Endothelial cell of umbilical vein (primary cell): Measurements from ENCODE around the gene OXER1. TPM values are rescaled to one million over a fixed set of nuclear protein-coding genes. Genes with fewer than 3 reads are reported as not detected.

Experiments used
- BruUV-seq: library from RNA; stranded (reverse); fragments of 400-500 nt; replicated peaks from 2 replicates; lab custom pipeline; 2021; lab: Mats Ljungman, UMichigan
- CTCF ChIA-PET: fragments of 300-600, 350-600 bp; sonication (Branson Sonifier 250); formaldehyde crosslinking; loops from one replicate; lab custom pipeline; 2021; ENCODE audit warnings: antibody characterized with exemption, inconsistent platforms; lab: Charles Lee
- POLR2A ChIA-PET: fragments of 300-600, 350-600 bp; sonication (Branson Sonifier 250); formaldehyde crosslinking; loops from one replicate; lab custom pipeline; 2021; ENCODE audit warnings: antibody characterized with exemption, inconsistent platforms; lab: Charles Lee
- DNase-seq: peaks from one replicate; pipeline ENCODE4 v3.0.0-alpha.2; 2011; ENCODE audit warnings: low read depth, low spot score
- FAIRE-seq: peaks from 2 replicates; lab custom pipeline; 2011; peaks lifted over from hg19 to GRCh38; lab: Jason Lieb, UNC
- H2AFZ ChIP-seq: 2 replicates; pipeline ENCODE4 v1.6.0; 2012; ENCODE audit warnings: low read depth, low read length, control low read depth, inconsistent platforms
- H3K27ac ChIP-seq: 2 replicates; pipeline ENCODE4 v1.5.1; 2011; ENCODE audit warnings: low read depth, mild to moderate bottlenecking, control low read depth, low read length, moderate library complexity; ENCODE audit not compliant: insufficient read depth
- H3K27me3 ChIP-seq, 2 experiments: 2 replicates each; pipeline versions ENCODE4 v1.6.0 to v1.6.1; 2011; ENCODE audit warnings: low read length in 2 of 2, mixed read lengths in 1 of 2; ENCODE audit not compliant: control insufficient read depth in 2 of 2, insufficient read depth in 2 of 2
- H3K36me3 ChIP-seq, 2 experiments: 2 replicates in 1 of 2; 3 replicates in 1 of 2; pipeline ENCODE4 v1.5.1; 2011; ENCODE audit warnings: low read length in 2 of 2, mild to moderate bottlenecking in 1 of 2, moderate library complexity in 1 of 2; ENCODE audit not compliant: control insufficient read depth in 2 of 2, insufficient read depth in 2 of 2; ENCODE audit errors: extremely low read depth in 1 of 2
- H3K4me1 ChIP-seq: 3 replicates; pipeline ENCODE4 v1.5.1; 2011; ENCODE audit warnings: mild to moderate bottlenecking, low read length; ENCODE audit not compliant: control insufficient read depth, insufficient read depth; ENCODE audit errors: extremely low read depth
- H3K4me2 ChIP-seq: 2 replicates; pipeline ENCODE4 v1.6.1; 2011; ENCODE audit warnings: low read length, control low read depth, mixed read lengths; ENCODE audit not compliant: insufficient read depth
- H3K4me3 ChIP-seq, 3 experiments: fragments of 200-600 bp in 1 of 3; sonication (generic), shearing (Covaris generic) in 1 of 3; replicated peaks in 1 of 3; 2 replicates each; pipeline ENCODE4 v1.5.1; 2011 to 2016; ENCODE audit warnings: control low read depth in 3 of 3, low read length in 3 of 3, mild to moderate bottlenecking in 2 of 3, inconsistent platforms in 1 of 3, low read depth in 1 of 3, moderate library complexity in 1 of 3; ENCODE audit not compliant: insufficient read depth in 1 of 3
- H3K79me2 ChIP-seq: 2 replicates; pipeline ENCODE4 v1.6.0; 2012; ENCODE audit warnings: low read length, inconsistent platforms; ENCODE audit not compliant: control insufficient read depth, insufficient read depth
- H3K9ac ChIP-seq: replicated peaks from 2 replicates; pipeline ENCODE3; 2011; ENCODE audit warnings: low read length, control low read depth; ENCODE audit not compliant: insufficient read depth; ENCODE audit errors: extremely low read depth
- H3K9me1 ChIP-seq: replicated peaks from 3 replicates; pipeline ENCODE4 v1.6.0; 2011; ENCODE audit warnings: mild to moderate bottlenecking, low read length; ENCODE audit not compliant: control insufficient read depth, insufficient read depth; ENCODE audit errors: extremely low read depth
- H3K9me3 ChIP-seq: replicated peaks from 2 replicates; pipeline ENCODE4 v1.5.1; 2012; ENCODE audit warnings: low read length, inconsistent platforms; ENCODE audit not compliant: control insufficient read depth, insufficient read depth
- H4K20me1 ChIP-seq: replicated peaks from 2 replicates; pipeline ENCODE3; 2011; ENCODE audit warnings: mild to moderate bottlenecking, low read length; ENCODE audit not compliant: control insufficient read depth, insufficient read depth; ENCODE audit errors: extremely low read depth
- EZH2 ChIP-seq: IDR thresholded peaks from 2 replicates; pipeline ENCODE4 v1.6.1; 2012; ENCODE audit warnings: borderline replicate concordance, low read depth, mild to moderate bottlenecking, moderate library complexity, low read length, inconsistent platforms; ENCODE audit not compliant: severe bottlenecking
- FOS ChIP-seq: IDR thresholded peaks from 2 replicates; pipeline ENCODE4 v1.6.1; 2011; ENCODE audit warnings: mild to moderate bottlenecking, low read length, moderate library complexity, borderline replicate concordance; ENCODE audit not compliant: insufficient read depth
- GATA2 ChIP-seq: IDR thresholded peaks from 2 replicates; pipeline ENCODE4 v1.7.0; 2011; ENCODE audit warnings: low read depth, mild to moderate bottlenecking, moderate library complexity, mixed read lengths, low read length; ENCODE audit not compliant: insufficient read length, insufficient read depth
- JUN ChIP-seq: IDR thresholded peaks from 2 replicates; pipeline ENCODE4 v1.6.1; 2011; ENCODE audit warnings: borderline replicate concordance, low read depth; ENCODE audit not compliant: insufficient read length, insufficient read depth
- MYC ChIP-seq: IDR thresholded peaks from one replicate; pipeline ENCODE4 v1.6.1; 2011; ENCODE audit warnings: mild to moderate bottlenecking, low read depth, low read length
- POLR2A ChIP-seq: IDR thresholded peaks from 2 replicates; pipeline ENCODE4 v1.6.1; 2012; ENCODE audit warnings: low read depth, mild to moderate bottlenecking, control low read depth, low read length
- POLR2AphosphoS5 ChIP-seq: IDR thresholded peaks from 2 replicates; pipeline ENCODE4 v1.6.1; 2012; ENCODE audit warnings: low read depth, mild to moderate bottlenecking, control low read depth, low read length, moderate library complexity; ENCODE audit not compliant: insufficient read depth
- dilution Hi-C: fragments of 300-500 bp; cut with MboI; formaldehyde crosslinking; loops from one replicate; pipeline ENCODE4 v1.15.0; 2019; ENCODE audit warnings: low sequenced_read_pairs; ENCODE audit not compliant: extremely low pct_ligation_motif_present
- intact Hi-C: fragments of 100-400 bp; cut with micrococcal nuclease; formaldehyde crosslinking; loops from one replicate; pipeline ENCODE4 v1.10.0; 2022
- polyA plus RNA-seq, 4 experiments: library from polyadenylated mRNA; depleted of rRNA in 3 of 4; stranded (reverse) in 3 of 4; unstranded in 1 of 4; fragments of >200 nt; gene quantifications; 2 replicates each; pipeline versions ENCODE4 v1.2.1 to v1.2.3, GENCODE V29; 2011 to 2012; ENCODE audit warnings: missing spikeins in 1 of 4
- total RNA-seq: library from RNA; stranded (reverse); gene quantifications from 2 replicates; pipeline ENCODE4 v1.2.3, GENCODE V29; 2021
- TF ChIP-seq, protein P1 (sequence below): IDR thresholded peaks from 2 replicates; pipeline ENCODE4 v1.6.1; 2011; ENCODE audit not compliant: insufficient read depth, insufficient read length
- TF ChIP-seq, protein P2 (sequence below), 2 donors: IDR thresholded peaks; 1 replicate in 1 of 2; 2 replicates in 1 of 2; pipeline ENCODE4 v1.5.1; 2011; ENCODE audit warnings: low read length in 2 of 2, mild to moderate bottlenecking in 2 of 2, moderate library complexity in 2 of 2, control low read depth in 1 of 2, inconsistent platforms in 1 of 2, low read depth in 1 of 2; ENCODE audit not compliant: insufficient read depth in 1 of 2; ENCODE audit errors: extremely low read depth in 1 of 2

Gene OXER1
- total and polyA plus RNA-seq, 2 donors (not counting 3 experiments of a cell fraction or from before 2014, with no cell fraction given), result 0.18 TPM

- no peak for FAIRE-seq
- dilution Hi-C loops, result no loop called here
Measured at GRCh38 chr2:42788882-42789281, 24.9 kb upstream of the OXER1 start.

More at GRCh38 chr2:42788882-42789281, 24.9 kb upstream of the OXER1 start:
- no peaks in the 10 kb centered on the region for H3K9me1 ChIP-seq
- intact Hi-C loops, result no loop called here
- H3K9ac ChIP-seq, result no peak overlapping the region
- H3K36me3 ChIP-seq, result no peaks in the 10 kb centered on the region
- TF ChIP-seq GATA2 (no peak), FOS (no peak), POLR2AphosphoS5 (no peak), EZH2 (no peak), POLR2A (no peak), MYC (no peak), JUN (no peak)
- TF ChIP-seq, protein P1, sequence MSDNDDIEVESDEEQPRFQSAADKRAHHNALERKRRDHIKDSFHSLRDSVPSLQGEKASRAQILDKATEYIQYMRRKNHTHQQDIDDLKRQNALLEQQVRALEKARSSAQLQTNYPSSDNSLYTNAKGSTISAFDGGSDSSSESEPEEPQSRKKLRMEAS, result no peak
- TF ChIP-seq, protein P2, sequence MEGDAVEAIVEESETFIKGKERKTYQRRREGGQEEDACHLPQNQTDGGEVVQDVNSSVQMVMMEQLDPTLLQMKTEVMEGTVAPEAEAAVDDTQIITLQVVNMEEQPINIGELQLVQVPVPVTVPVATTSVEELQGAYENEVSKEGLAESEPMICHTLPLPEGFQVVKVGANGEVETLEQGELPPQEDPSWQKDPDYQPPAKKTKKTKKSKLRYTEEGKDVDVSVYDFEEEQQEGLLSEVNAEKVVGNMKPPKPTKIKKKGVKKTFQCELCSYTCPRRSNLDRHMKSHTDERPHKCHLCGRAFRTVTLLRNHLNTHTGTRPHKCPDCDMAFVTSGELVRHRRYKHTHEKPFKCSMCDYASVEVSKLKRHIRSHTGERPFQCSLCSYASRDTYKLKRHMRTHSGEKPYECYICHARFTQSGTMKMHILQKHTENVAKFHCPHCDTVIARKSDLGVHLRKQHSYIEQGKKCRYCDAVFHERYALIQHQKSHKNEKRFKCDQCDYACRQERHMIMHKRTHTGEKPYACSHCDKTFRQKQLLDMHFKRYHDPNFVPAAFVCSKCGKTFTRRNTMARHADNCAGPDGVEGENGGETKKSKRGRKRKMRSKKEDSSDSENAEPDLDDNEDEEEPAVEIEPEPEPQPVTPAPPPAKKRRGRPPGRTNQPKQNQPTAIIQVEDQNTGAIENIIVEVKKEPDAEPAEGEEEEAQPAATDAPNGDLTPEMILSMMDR (IDR thresholded peaks at IDR 0.05; ENCODE audit: extremely low read depth in 1 of 2, insufficient read depth in 1 of 2, low read depth in 1 of 2, low read length in 2 of 2), result no peak
- ChIA-PET CTCF (no interaction called here), POLR2A (no interaction called here)
- no peak overlapping the region for H3K4me2 ChIP-seq
- peaks cover 7 to 12% of the 10 kb centered on the region in 2 experiments for H3K27me3 ChIP-seq
- H3K79me2 ChIP-seq, result no peaks in the 10 kb centered on the region
- peaks cover 4% of the 10 kb centered on the region for H3K4me1 ChIP-seq
- H3K4me3 ChIP-seq, result no peak overlapping the region
- no peaks in the 10 kb centered on the region for H4K20me1 ChIP-seq
- H2AFZ ChIP-seq, result no peak overlapping the region
- H3K9me3 ChIP-seq, result no peaks in the 10 kb centered on the region
- DNase-seq, result no peak
- BruUV-seq, result no TSS peak
- H3K27ac ChIP-seq, result no peak overlapping the region
